GM12874 (cell line): Measurements from ENCODE around the gene NDFIP2.

Experiments
- TF ChIP-seq, protein P1 (sequence below): IDR thresholded peaks from 2 replicates; pipeline ENCODE4 v1.5.1; 2011; ENCODE audit warnings: low read depth, mild to moderate bottlenecking, control low read depth, low read length, moderate library complexity; ENCODE audit not compliant: insufficient read depth

The NDFIP2 gene

GRCh38 chr13:79470666-79471065 lies 10.3 kb upstream of the NDFIP2 start:
- TF ChIP-seq, protein P1, sequence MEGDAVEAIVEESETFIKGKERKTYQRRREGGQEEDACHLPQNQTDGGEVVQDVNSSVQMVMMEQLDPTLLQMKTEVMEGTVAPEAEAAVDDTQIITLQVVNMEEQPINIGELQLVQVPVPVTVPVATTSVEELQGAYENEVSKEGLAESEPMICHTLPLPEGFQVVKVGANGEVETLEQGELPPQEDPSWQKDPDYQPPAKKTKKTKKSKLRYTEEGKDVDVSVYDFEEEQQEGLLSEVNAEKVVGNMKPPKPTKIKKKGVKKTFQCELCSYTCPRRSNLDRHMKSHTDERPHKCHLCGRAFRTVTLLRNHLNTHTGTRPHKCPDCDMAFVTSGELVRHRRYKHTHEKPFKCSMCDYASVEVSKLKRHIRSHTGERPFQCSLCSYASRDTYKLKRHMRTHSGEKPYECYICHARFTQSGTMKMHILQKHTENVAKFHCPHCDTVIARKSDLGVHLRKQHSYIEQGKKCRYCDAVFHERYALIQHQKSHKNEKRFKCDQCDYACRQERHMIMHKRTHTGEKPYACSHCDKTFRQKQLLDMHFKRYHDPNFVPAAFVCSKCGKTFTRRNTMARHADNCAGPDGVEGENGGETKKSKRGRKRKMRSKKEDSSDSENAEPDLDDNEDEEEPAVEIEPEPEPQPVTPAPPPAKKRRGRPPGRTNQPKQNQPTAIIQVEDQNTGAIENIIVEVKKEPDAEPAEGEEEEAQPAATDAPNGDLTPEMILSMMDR = no peak

DNA sequence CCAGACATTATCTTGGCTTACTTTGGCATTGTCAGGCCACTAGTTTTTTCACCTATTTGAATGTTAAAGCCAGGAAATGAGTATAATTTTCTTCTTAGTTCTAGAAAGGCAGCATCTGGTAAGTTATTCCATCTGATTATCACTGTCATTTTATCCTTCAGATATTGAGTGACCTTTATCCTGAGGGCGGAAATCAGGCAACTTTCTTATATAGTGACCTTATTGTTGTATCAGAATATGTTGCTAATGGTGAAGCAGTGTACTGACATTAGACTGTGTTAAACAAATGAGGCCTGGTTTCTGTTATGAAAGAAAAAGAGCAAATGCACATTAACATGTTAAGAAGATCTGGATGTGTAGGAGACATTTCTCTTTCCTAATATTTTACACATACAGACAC lies 5.4 kb upstream of the NDFIP2 start:
- TF ChIP-seq, protein P1 = no peak

DNA sequence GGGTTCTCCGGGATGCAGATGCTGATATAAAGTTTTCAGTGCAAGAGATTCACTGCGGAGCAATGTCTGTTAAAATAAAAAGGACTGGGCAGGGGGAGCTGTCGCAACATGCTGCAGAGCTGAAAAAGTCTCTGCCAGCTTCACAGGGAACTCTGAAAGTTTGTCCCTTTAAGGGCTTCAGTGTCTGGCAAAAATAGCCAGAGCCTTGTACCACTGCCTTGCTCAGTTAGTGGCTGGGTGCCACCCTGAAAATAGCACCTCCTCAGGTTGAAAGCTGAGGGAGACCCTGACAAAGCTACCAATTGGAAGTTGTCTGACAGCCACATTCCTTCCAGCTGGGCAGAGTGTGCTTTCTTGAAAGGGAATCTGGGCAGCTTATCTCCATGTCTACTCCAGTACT lies 3.0 kb upstream of the NDFIP2 start:
- TF ChIP-seq, protein P1 = no peak

- TF ChIP-seq, protein P1 = no peak
Observed at GRCh38 chr13:79479882-79480281, 1.1 kb upstream of the NDFIP2 start.

DNA sequence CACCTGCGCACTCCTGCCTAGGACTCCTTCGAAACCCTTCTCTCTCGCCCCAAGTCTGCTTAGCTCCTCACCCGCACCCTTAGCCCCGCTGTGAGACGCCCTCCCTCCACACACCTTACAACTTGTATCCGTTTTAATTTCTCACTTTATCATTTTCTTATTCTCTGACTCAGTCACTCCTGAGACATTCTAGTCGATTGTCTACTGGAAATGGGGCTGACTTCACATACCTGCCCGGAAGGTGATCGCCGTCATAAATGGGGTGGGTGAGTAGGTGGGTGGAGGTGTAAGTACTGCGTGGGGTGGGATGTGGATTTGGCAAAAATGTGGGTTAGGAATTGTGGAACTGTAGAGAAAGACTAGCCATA lies 714 bp downstream of the NDFIP2 start:
- TF ChIP-seq, protein P1 = no peak

- TF ChIP-seq, protein P1 = no peak
Observed at GRCh38 chr13:79482281-79482970, 1.5 kb downstream of the NDFIP2 start.

- TF ChIP-seq, protein P1 = no peak
Observed at GRCh38 chr13:79483086-79483706, 2.2 kb downstream of the NDFIP2 start.
